H1 (cell line): Measurements from ENCODE around the gene CXCR4. TPM values are rescaled to one million over a fixed set of nuclear protein-coding genes. Genes with fewer than 3 reads are reported as not detected.

ENCODE experiments used
- CTCF ChIA-PET: fragments of 300-600 bp; sonication (Branson Sonifier 250); formaldehyde crosslinking; loops from one replicate; lab custom pipeline; 2021; ENCODE audit not compliant: partially characterized antibody; lab: Charles Lee
- POLR2A ChIA-PET: fragments of 300-600 bp; sonication (Branson Sonifier 250); formaldehyde crosslinking; loops from one replicate; lab custom pipeline; 2021; ENCODE audit warnings: inconsistent platforms; ENCODE audit not compliant: partially characterized antibody; lab: Charles Lee
- DNase-seq, 2 experiments: peaks; one replicate each; pipeline versions ENCODE4 v3.0.0 to v3.0.0-alpha.2; 2010 to 2022; ENCODE audit warnings: low spot score in 2 of 2, low read depth in 1 of 2, mixed read lengths in 1 of 2
- FAIRE-seq: peaks from 2 replicates; lab custom pipeline; 2011; peaks lifted over from hg19 to GRCh38; lab: Jason Lieb, UNC
- H2AFZ ChIP-seq: 2 replicates; pipeline ENCODE4 v1.8.1; 2012; ENCODE audit warnings: low read length, inconsistent platforms
- H2AK5ac ChIP-seq: 2 replicates; pipeline ENCODE4 v1.6.1; 2013; ENCODE audit warnings: low read depth, low read length
- H2BK120ac ChIP-seq: replicated peaks from 2 replicates; pipeline ENCODE3; 2013; ENCODE audit warnings: low read depth, low read length, inconsistent platforms
- H2BK12ac ChIP-seq: 2 replicates; pipeline ENCODE4 v1.6.1; 2013; ENCODE audit warnings: low read depth, low read length
- H2BK15ac ChIP-seq: 2 replicates; pipeline ENCODE4 v1.6.1; 2013; ENCODE audit warnings: low read length
- H2BK20ac ChIP-seq: 2 replicates; pipeline ENCODE4 v1.6.1; 2013; ENCODE audit warnings: low read length
- H2BK5ac ChIP-seq: 2 replicates; pipeline ENCODE4 v1.6.1; 2013; ENCODE audit warnings: low read depth, low read length
- H3K14ac ChIP-seq: 2 replicates; pipeline ENCODE4 v1.6.1; 2013; ENCODE audit warnings: inconsistent platforms; ENCODE audit not compliant: insufficient read length
- H3K18ac ChIP-seq: 2 replicates; pipeline ENCODE4 v1.6.1; 2013; ENCODE audit warnings: low read length; ENCODE audit errors: extremely low read depth
- H3K23ac ChIP-seq: 2 replicates; pipeline ENCODE4 v1.6.1; 2013; ENCODE audit warnings: inconsistent platforms; ENCODE audit not compliant: insufficient read length
- H3K23me2 ChIP-seq: 2 replicates; pipeline ENCODE4 v1.6.1; 2013; ENCODE audit warnings: low read depth, low read length
- H3K27ac ChIP-seq: 2 replicates; pipeline ENCODE4 v1.6.1; 2011; ENCODE audit warnings: low read depth, low read length, inconsistent platforms
- H3K27me3 ChIP-seq, 4 experiments: replicated peaks in 1 of 4; 1 replicate in 1 of 4; 2 replicates in 3 of 4; pipeline versions ENCODE4 v1.6.1 to v1.8.1; 2011 to 2013; ENCODE audit warnings: low read length in 3 of 4, mild to moderate bottlenecking in 3 of 4, inconsistent platforms in 2 of 4, mixed read lengths in 2 of 4, moderate library complexity in 1 of 4; ENCODE audit not compliant: control insufficient read depth in 3 of 4, insufficient read depth in 3 of 4; ENCODE audit errors: extremely low read depth in 1 of 4
- H3K36me3 ChIP-seq, 4 experiments: 2 replicates each; pipeline versions ENCODE4 v1.6.1 to v1.8.1; 2011 to 2013; ENCODE audit warnings: mild to moderate bottlenecking in 4 of 4, low read length in 3 of 4, moderate library complexity in 2 of 4, control low read depth in 1 of 4, inconsistent platforms in 1 of 4; ENCODE audit not compliant: insufficient read depth in 4 of 4, control insufficient read depth in 2 of 4
- H3K4ac ChIP-seq: replicated peaks from 2 replicates; pipeline ENCODE3; 2013; ENCODE audit warnings: low read length, low read depth, mixed read lengths, inconsistent platforms; ENCODE audit not compliant: insufficient read length
- H3K4me1 ChIP-seq, 4 experiments: replicated peaks in 1 of 4; 1 replicate in 1 of 4; 2 replicates in 3 of 4; pipeline versions ENCODE4 v1.6.1 to v1.8.1; 2011 to 2013; ENCODE audit warnings: low read length in 3 of 4, inconsistent platforms in 2 of 4, mixed read lengths in 1 of 4; ENCODE audit not compliant: insufficient read depth in 4 of 4, control insufficient read depth in 3 of 4
- H3K4me2 ChIP-seq, 2 experiments: 2 replicates each; pipeline versions ENCODE4 v1.6.1 to v1.8.1; 2011 to 2013; ENCODE audit warnings: low read depth in 2 of 2, low read length in 2 of 2, control low read depth in 1 of 2, inconsistent platforms in 1 of 2, mild to moderate bottlenecking in 1 of 2; ENCODE audit not compliant: insufficient read depth in 1 of 2
- H3K4me3 ChIP-seq, 4 experiments: fragments of 200-600, 300-600 bp in 1 of 4; sonication (generic), shearing (Covaris generic), sonication (Bioruptor Twin) in 1 of 4; 2 replicates each; pipeline versions ENCODE4 v1.5.1 to v1.8.1; 2011 to 2016; ENCODE audit warnings: low read length in 4 of 4, low read depth in 3 of 4, control low read depth in 2 of 4, inconsistent platforms in 2 of 4, mild to moderate bottlenecking in 2 of 4, mixed read lengths in 1 of 4, moderate library complexity in 1 of 4; ENCODE audit not compliant: insufficient read depth in 2 of 4; ENCODE audit errors: extremely low read depth in 1 of 4
- H3K56ac ChIP-seq: replicated peaks from 2 replicates; pipeline ENCODE3; 2013; ENCODE audit warnings: low read depth, mild to moderate bottlenecking, mixed read lengths, low read length, inconsistent platforms; ENCODE audit not compliant: insufficient read length
- H3K79me1 ChIP-seq: 2 replicates; pipeline ENCODE4 v1.6.1; 2013; ENCODE audit warnings: low read depth, low read length, control low read depth
- H3K79me2 ChIP-seq, 2 experiments: 2 replicates each; pipeline versions ENCODE4 v1.6.1 to v1.8.1; 2012 to 2013; ENCODE audit warnings: low read length in 2 of 2, mild to moderate bottlenecking in 2 of 2, inconsistent platforms in 1 of 2; ENCODE audit not compliant: insufficient read depth in 2 of 2, control insufficient read depth in 1 of 2
- H3K9ac ChIP-seq, 4 experiments: replicated peaks in 1 of 4; 1 replicate in 1 of 4; 2 replicates in 3 of 4; pipeline versions ENCODE4 v1.6.1 to v1.8.1; 2011 to 2013; ENCODE audit warnings: low read depth in 3 of 4, low read length in 3 of 4, control low read depth in 2 of 4, mild to moderate bottlenecking in 2 of 4, moderate library complexity in 2 of 4, inconsistent platforms in 1 of 4; ENCODE audit errors: extremely low read depth in 1 of 4
- H3K9me3 ChIP-seq, 2 experiments: 2 replicates each; pipeline versions ENCODE4 v1.6.1 to v1.8.1; 2012 to 2013; ENCODE audit warnings: mild to moderate bottlenecking in 2 of 2, moderate library complexity in 2 of 2, control low read depth in 1 of 2, inconsistent platforms in 1 of 2, low read depth in 1 of 2, low read length in 1 of 2, mixed read lengths in 1 of 2; ENCODE audit not compliant: insufficient read depth in 2 of 2
- H4K20me1 ChIP-seq, 2 experiments: replicated peaks in 1 of 2; 2 replicates each; pipeline versions ENCODE3 to v1.8.1; 2011 to 2013; ENCODE audit warnings: inconsistent platforms in 2 of 2, low read length in 2 of 2, mild to moderate bottlenecking in 1 of 2; ENCODE audit not compliant: insufficient read depth in 2 of 2, control insufficient read depth in 1 of 2
- H4K5ac ChIP-seq: 2 replicates; pipeline ENCODE4 v1.6.1; 2013; ENCODE audit warnings: low read length, low read depth, mixed read lengths, inconsistent platforms; ENCODE audit not compliant: insufficient read length
- H4K8ac ChIP-seq: 2 replicates; pipeline ENCODE4 v1.8.0; 2013; ENCODE audit warnings: mild to moderate bottlenecking, moderate library complexity, low read length, inconsistent platforms; ENCODE audit not compliant: insufficient read depth; ENCODE audit errors: extremely low read depth
- H4K91ac ChIP-seq: replicated peaks from 2 replicates; pipeline ENCODE3; 2013; ENCODE audit warnings: low read length, mixed read lengths, inconsistent platforms; ENCODE audit not compliant: insufficient read length
- SP1 ChIP-seq: IDR thresholded peaks from 2 replicates; pipeline ENCODE4 v1.6.1; 2011; ENCODE audit warnings: low read depth, low read length
- WGBS, 2 experiments: shearing (Covaris generic) in 1 of 2; methylation state at CpG; one replicate each; pipeline versions ENCODE4 v1.1.6 to v1.1.7; 2013 to 2015; ENCODE audit warnings: low lambda C conversion rate in 2 of 2, mixed read lengths in 2 of 2, inconsistent platforms in 1 of 2, low coverage in 1 of 2, missing lambda C conversion rate in 1 of 2; ENCODE audit not compliant: insufficient replicate concordance in 2 of 2, insufficient coverage in 1 of 2, insufficient read length in 1 of 2; ENCODE audit errors: extremely low coverage in 1 of 2, missing lambda C conversion rate in 1 of 2; 5-methylcytosine and 5-hydroxymethylcytosine counted together
- polyA plus RNA-seq, 7 experiments: library from polyadenylated mRNA; depleted of rRNA in 3 of 7; stranded (reverse) in 5 of 7; unstranded in 2 of 7; fragments of >200 nt in 5 of 7; fragments of 200-250 nt in 2 of 7; gene quantifications; 1 replicate in 5 of 7; 2 replicates in 1 of 7; 4 replicates in 1 of 7; pipeline versions ENCODE4 v1.2.1 to v1.2.3, GENCODE V29; 2011 to 2013; ENCODE audit warnings: missing spikeins in 2 of 7, mixed read lengths in 2 of 7
- total RNA-seq: library from RNA; stranded (reverse); fragmentation: NEBNext Ultra II Directional; extraction: Animal tissue kit (Norgen Biotek cat#: 25700); gene quantifications from 2 replicates; pipeline ENCODE4 v1.2.1, GENCODE V29; 2021

CXCR4 gene
- total and polyA plus RNA-seq, 2 of the 8 experiments (the other 6 are each of a cell fraction or from before 2014, with no cell fraction given): 1.8 to 2.8 TPM

DNA sequence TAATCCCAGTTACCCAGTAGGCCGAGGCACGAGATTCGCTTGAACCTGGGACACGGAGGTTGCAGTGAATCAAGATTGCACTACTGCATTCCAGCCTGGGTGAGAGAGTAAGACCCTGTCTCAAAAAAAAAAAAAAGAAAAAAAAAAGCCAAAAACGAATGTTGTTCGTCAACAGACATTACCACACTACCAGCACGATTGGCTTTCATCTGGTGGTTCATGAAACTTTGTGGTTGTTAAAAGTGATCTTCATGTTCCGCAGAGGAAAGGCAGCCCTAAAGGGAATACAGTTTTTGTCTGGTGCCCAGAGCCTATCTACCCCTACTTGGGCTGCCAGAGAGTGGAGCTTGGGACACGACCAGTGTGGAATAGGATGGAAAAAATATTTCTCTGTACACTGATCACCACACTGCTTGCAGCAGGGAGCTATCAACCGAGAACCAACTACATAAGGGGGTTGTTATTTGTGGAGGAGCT, 13.6 kb upstream of the CXCR4 start:
- H2AFZ ChIP-seq: no peak overlapping the region

More for the DNA sequence above, 13.6 kb upstream of the CXCR4 start:
- Histone ChIP-seq H3K23ac (no peak overlapping the region), H4K91ac (no peak overlapping the region), H2BK15ac (no peak overlapping the region), H3K18ac (no peak overlapping the region), H3K4me3 (no peak overlapping the region), H3K14ac (no peak overlapping the region), H3K27me3 (peaks cover 0 to 1% (median 0%) of the 10 kb centered on the region in 4 experiments; a peak in 1 of 7 replicates), H2AK5ac (no peak overlapping the region), H2BK20ac (no peak overlapping the region), H3K79me1 (no peaks in the 10 kb centered on the region), H2BK12ac (no peak overlapping the region), H4K5ac (no peak overlapping the region), H3K27ac (no peak overlapping the region), H3K56ac (no peak overlapping the region), H3K79me2 (no peaks in the 10 kb centered on the region), H2BK5ac (no peak overlapping the region), H3K4ac (no peak overlapping the region), H4K20me1 (no peaks in the 10 kb centered on the region), H3K4me2 (no peak overlapping the region), H3K36me3 (no peaks in the 10 kb centered on the region), H3K9ac (no peak overlapping the region), H3K9me3 (no peaks in the 10 kb centered on the region), H3K4me1 (no peaks in the 10 kb centered on the region), H3K23me2 (peaks cover 2% of the 10 kb centered on the region; the same call in 1 of the 2 replicates), H4K8ac (no peak overlapping the region), H2BK120ac (no peak overlapping the region)
- TF ChIP-seq SP1: no peak
- DNase-seq: no peak
- 87% methylated on average over 9 of the region's 10 CpGs; no CpG with 5 or more reads in 1 of the 2 experiments for WGBS, 2 experiments
- FAIRE-seq: no peak
- CTCF ChIA-PET: interaction anchor here (0.5 to 3.2 kb wide), 4 partner anchors 90 to 253 kb away, joined by 3 to 12 read pairs (median 6); no protein-coding TSS in a partner anchor
- POLR2A ChIA-PET: no interaction called here
